Spleen (tissue), 11 donors: ENCODE data around the gene ZNF75A. TPM values are rescaled to one million over a fixed set of nuclear protein-coding genes. Genes with fewer than 3 reads are reported as not detected.

Experiments
- DNase-seq: peaks from one replicate; pipeline ENCODE4 v3.0.0-alpha.2; 2020
- H3K27ac ChIP-seq, 8 donors: fragments of 200-600 bp; sonication (generic) in 7 of 8; 1 replicate in 4 of 8; 2 replicates in 4 of 8; pipeline versions ENCODE4 v1.5.0 to v1.8.0; 2016 to 2021; ENCODE audit warnings: inconsistent platforms in 4 of 8, mild to moderate bottlenecking in 4 of 8, moderate library complexity in 1 of 8
- H3K27me3 ChIP-seq, 7 donors: fragments of 200-600 bp; sonication (generic) in 6 of 7; replicated peaks in 1 of 7; 1 replicate in 4 of 7; 2 replicates in 3 of 7; pipeline versions ENCODE4 v1.5.0 to v1.8.0; 2016 to 2021; ENCODE audit warnings: inconsistent platforms in 3 of 7, mild to moderate bottlenecking in 1 of 7
- H3K36me3 ChIP-seq, 6 donors: fragments of 200-600 bp; sonication (generic) in 5 of 6; 1 replicate in 4 of 6; 2 replicates in 2 of 6; pipeline versions ENCODE4 v1.5.0 to v1.8.0; 2016 to 2021; ENCODE audit warnings: inconsistent platforms in 2 of 6
- H3K4me1 ChIP-seq, 6 donors: fragments of 200-600 bp; sonication (generic) in 5 of 6; 1 replicate in 3 of 6; 2 replicates in 3 of 6; pipeline versions ENCODE4 v1.5.0 to v1.8.0; 2016 to 2021; ENCODE audit warnings: inconsistent platforms in 3 of 6
- H3K4me3 ChIP-seq, 8 donors: fragments of 200-600 bp; sonication (generic) in 7 of 8; 1 replicate in 4 of 8; 2 replicates in 4 of 8; pipeline versions ENCODE4 v1.5.0 to v1.8.0; 2016 to 2021; ENCODE audit warnings: inconsistent platforms in 4 of 8, mild to moderate bottlenecking in 4 of 8, moderate library complexity in 2 of 8
- H3K9me3 ChIP-seq, 8 donors: fragments of 200-600 bp; sonication (generic) in 7 of 8; 1 replicate in 4 of 8; 2 replicates in 4 of 8; pipeline versions ENCODE4 v1.5.0 to v1.8.0; 2016 to 2021; ENCODE audit warnings: inconsistent platforms in 4 of 8
- POLR2A ChIP-seq, 3 donors: fragments of 450-650 bp; IDR thresholded peaks; one replicate each; pipeline ENCODE4 v1.5.1; 2017; ENCODE audit warnings: antibody characterized with exemption in 3 of 3, mild to moderate bottlenecking in 1 of 3
- POLR2AphosphoS5 ChIP-seq, 3 donors: sonication (generic); formaldehyde crosslinking; IDR thresholded peaks; one replicate each; pipeline ENCODE4 v1.5.1; 2017; ENCODE audit warnings: antibody characterized with exemption in 3 of 3
- WGBS, 5 donors: extraction: QIAGEN DNeasy Blood & Tissue Kit in 3 of 5; methylation state at CpG; one replicate each; pipeline versions ENCODE4 v1.1.5 to v1.1.7; 2013 to 2018; 5-methylcytosine and 5-hydroxymethylcytosine counted together
- intact Hi-C: fragments of 100-400 bp; cut with DNase I; formaldehyde crosslinking; loops from one replicate; pipeline ENCODE4 v1.15.0; 2023; ENCODE audit warnings: low total_unique reads
- polyA plus RNA-seq, 3 donors: library from polyadenylated mRNA; stranded (reverse); fragments of 200-250 nt; gene quantifications; one replicate each; pipeline ENCODE4 v1.2.1, GENCODE V29; 2013
- total RNA-seq, 7 donors: library from RNA; depleted of rRNA in 3 of 7; stranded (reverse); fragments of >200 nt in 3 of 7; fragmentation: NEBNext Ultra II Directional in 4 of 7; extraction: Animal tissue kit (Norgen Biotek cat#: 25700) in 4 of 7; gene quantifications; one replicate each; pipeline versions ENCODE4 v1.1.0 to v1.2.1, GENCODE V29; 2016 to 2021
- TF ChIP-seq, protein P1 (sequence below), 11 experiments: fragments of 200-600 bp in 7 of 11; fragments of 450-650 bp in 4 of 11; sonication (generic) in 4 of 11; IDR thresholded peaks in 8 of 11; conservative IDR thresholded peaks in 3 of 11; 1 replicate in 7 of 11; 2 replicates in 4 of 11; pipeline versions ENCODE4 v1.4.0 to v1.8.0; 2016 to 2021; ENCODE audit warnings: antibody characterized with exemption in 11 of 11, inconsistent platforms in 4 of 11, mild to moderate bottlenecking in 1 of 11
- donor health status: healthy with polysubstance abuse.
- donor health status: DM: no; HTN: no; CAD: no; lungs with moderate emphysema.
- donor health status: DM: no; HTN: no; CAD: no.
- donor health status: Bipolar disorder and iron deficiency.
- donor health status: healthy.
- donor health status: DM: no; HTN: no; CAD: no.
- donor health status: DM: yes; HTN: yes; CAD: no.

The ZNF75A gene
- total and polyA plus RNA-seq, 10 donors, result 17.1 to 48.2 (median 33.7) TPM

GRCh38 chr16:3346041-3346440 is 40.7 kb downstream of the ZNF75A start:
- DNase-seq, result no peak
- no peaks in the 10 kb centered on the region for H3K27me3 ChIP-seq
- TF ChIP-seq POLR2AphosphoS5 (IDR thresholded peaks at IDR 0.05) (no peak), POLR2A (IDR thresholded peaks at IDR 0.05) (no peak)
- TF ChIP-seq, protein P1, sequence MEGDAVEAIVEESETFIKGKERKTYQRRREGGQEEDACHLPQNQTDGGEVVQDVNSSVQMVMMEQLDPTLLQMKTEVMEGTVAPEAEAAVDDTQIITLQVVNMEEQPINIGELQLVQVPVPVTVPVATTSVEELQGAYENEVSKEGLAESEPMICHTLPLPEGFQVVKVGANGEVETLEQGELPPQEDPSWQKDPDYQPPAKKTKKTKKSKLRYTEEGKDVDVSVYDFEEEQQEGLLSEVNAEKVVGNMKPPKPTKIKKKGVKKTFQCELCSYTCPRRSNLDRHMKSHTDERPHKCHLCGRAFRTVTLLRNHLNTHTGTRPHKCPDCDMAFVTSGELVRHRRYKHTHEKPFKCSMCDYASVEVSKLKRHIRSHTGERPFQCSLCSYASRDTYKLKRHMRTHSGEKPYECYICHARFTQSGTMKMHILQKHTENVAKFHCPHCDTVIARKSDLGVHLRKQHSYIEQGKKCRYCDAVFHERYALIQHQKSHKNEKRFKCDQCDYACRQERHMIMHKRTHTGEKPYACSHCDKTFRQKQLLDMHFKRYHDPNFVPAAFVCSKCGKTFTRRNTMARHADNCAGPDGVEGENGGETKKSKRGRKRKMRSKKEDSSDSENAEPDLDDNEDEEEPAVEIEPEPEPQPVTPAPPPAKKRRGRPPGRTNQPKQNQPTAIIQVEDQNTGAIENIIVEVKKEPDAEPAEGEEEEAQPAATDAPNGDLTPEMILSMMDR (IDR thresholded peaks at IDR 0.05 in 8 of 11, conservative IDR thresholded peaks at IDR 0.05 in 3 of 11), result no peak
- H3K4me1 ChIP-seq, result no peaks in the 10 kb centered on the region
- no peak overlapping the region for H3K27ac ChIP-seq
- WGBS, 5 donors, result 75 to 86% (median 84%) methylated on average over 2 of the region's 2 CpGs
- H3K9me3 ChIP-seq, result peaks cover 0 to 5% (median 0%) of the 10 kb centered on the region in 8 donors
- intact Hi-C loops, result no loop called here
- no peaks in the 10 kb centered on the region for H3K36me3 ChIP-seq
- H3K4me3 ChIP-seq, result no peak overlapping the region

DNA sequence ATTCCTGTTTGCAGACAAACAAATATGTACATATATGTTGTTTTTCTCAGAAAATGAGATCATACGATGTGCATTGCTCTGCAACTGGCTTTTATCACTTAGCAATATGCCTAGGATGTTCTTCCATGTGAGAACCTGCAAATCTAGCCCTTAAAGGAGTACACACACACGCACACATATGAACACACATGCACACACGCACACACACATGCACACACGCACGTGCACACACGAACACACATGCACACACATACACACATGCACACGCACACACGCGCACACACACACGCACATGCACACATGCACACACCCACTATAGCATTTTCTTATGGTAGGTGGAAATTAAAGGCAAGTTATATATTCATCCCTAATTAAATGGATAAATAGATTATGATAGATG is 42.3 kb downstream of the ZNF75A start:
- intact Hi-C loops, result no loop called here
- Histone ChIP-seq H3K36me3 (no peaks in the 10 kb centered on the region), H3K27ac (no peak overlapping the region), H3K9me3 (peaks cover 0 to 4% (median 0%) of the 10 kb centered on the region in 8 donors), H3K27me3 (no peaks in the 10 kb centered on the region), H3K4me1 (no peaks in the 10 kb centered on the region), H3K4me3 (no peak overlapping the region)
- DNase-seq, result no peak
- 54 to 90% (median 79%) methylated on average over 10 of the region's 10 CpGs for WGBS, 5 donors
- TF ChIP-seq POLR2AphosphoS5 (IDR thresholded peaks at IDR 0.05) (no peak), POLR2A (IDR thresholded peaks at IDR 0.05) (no peak)
- TF ChIP-seq, protein P1 (IDR thresholded peaks at IDR 0.05 in 8 of 11, conservative IDR thresholded peaks at IDR 0.05 in 3 of 11), result no peak

GRCh38 chr16:3348547-3349167 is 43.4 kb downstream of the ZNF75A start:
- Histone ChIP-seq H3K27me3 (no peaks in the 10 kb centered on the region), H3K36me3 (no peaks in the 10 kb centered on the region), H3K4me1 (no peaks in the 10 kb centered on the region), H3K9me3 (peaks cover 0 to 5% (median 0%) of the 10 kb centered on the region in 8 donors), H3K4me3 (no peak overlapping the region), H3K27ac (no peak overlapping the region)
- no peak for DNase-seq
- intact Hi-C loops, result no loop called here
- TF ChIP-seq POLR2A (IDR thresholded peaks at IDR 0.05), result no peak
- TF ChIP-seq POLR2AphosphoS5 (IDR thresholded peaks at IDR 0.05), result no peak
- TF ChIP-seq, protein P1 (IDR thresholded peaks at IDR 0.05 in 8 of 11, conservative IDR thresholded peaks at IDR 0.05 in 3 of 11), result no peak
- 19 to 33% (median 30%) methylated on average over 4 of the region's 4 CpGs for whole genome bisulfite sequencing, 5 donors

- TF ChIP-seq POLR2AphosphoS5 (IDR thresholded peaks at IDR 0.05), result no peak
- no peak overlapping the region for H3K4me3 ChIP-seq
- H3K27me3 ChIP-seq, result no peaks in the 10 kb centered on the region
- DNase-seq, result no peak
- peaks cover 0 to 9% (median 0%) of the 10 kb centered on the region in 8 donors for H3K9me3 ChIP-seq
- intact Hi-C loops, result no loop called here
- no peak overlapping the region for H3K27ac ChIP-seq
- no peaks in the 10 kb centered on the region for H3K36me3 ChIP-seq
- WGBS, 5 donors, result 60 to 70% (median 65%) methylated on average over 12 to 13 of the region's 13 CpGs
- H3K4me1 ChIP-seq, result no peaks in the 10 kb centered on the region
Measured at GRCh38 chr16:3349175-3349574, 43.9 kb downstream of the ZNF75A start.
